ENCODE results near the gene RAC2.

Gene RAC2

DNA sequence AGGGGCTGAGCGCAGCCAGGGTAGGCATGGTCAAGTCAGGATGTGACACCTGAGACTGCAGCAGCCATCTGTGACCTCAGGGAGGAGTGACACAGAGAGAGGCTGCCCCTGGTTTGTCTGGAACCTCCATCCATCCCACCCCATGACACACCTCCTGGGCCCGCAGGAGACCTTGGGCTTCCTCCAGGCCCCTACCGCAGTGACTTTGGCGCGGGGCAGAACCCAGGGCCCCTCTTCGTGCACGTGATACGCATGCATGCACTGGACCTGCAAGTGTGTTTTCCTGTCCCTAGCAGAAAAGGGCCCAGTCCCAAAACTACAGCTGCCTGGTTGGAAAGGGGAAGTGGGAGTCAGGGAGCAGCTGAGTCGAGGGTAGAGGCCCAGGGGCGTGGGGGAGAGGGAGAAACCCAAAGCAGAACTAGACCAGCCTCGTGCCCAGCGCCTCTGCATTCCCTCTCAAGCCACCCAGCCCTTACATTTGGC is 30.4 kb upstream of the RAC2 start:
- Histone ChIP-seq H3K9me3 (ENCODE audit: control insufficient read depth, low read depth, low read length) (no peaks in the 10 kb centered on the region), H3K4me3 (ENCODE audit: low read length) (no peak overlapping the region), H3K36me3 (ENCODE audit: control insufficient read depth, low read depth, low read length) (no peaks in the 10 kb centered on the region), H3K4me1 (ENCODE audit: control insufficient read depth, low read depth, low read length) (no peaks in the 10 kb centered on the region), H3K27me3 (ENCODE audit: control insufficient read depth, insufficient read depth, low read length) (no peaks in the 10 kb centered on the region), H3K9ac (ENCODE audit: low read length) (no peak overlapping the region), H3K27ac (ENCODE audit: low read length) (no peak overlapping the region)

DNA sequence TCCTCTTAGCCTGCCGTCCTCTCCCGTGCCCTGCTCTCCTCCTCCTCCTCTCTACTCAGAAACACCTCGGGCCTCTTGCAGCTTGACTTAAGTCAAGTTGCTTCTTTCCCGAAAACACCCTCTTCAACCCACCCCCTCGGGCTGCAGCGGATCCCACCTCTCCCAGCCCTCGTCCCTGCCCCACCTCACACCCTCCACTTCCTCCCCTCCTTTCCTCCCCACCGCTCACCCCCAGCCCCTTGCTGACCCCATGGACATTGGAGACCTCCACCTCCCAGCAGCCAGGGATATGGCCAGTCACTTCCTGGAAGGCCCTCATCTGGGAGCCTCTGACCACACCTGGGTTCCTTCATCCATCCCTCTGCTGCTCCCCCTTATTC is 29.8 kb upstream of the RAC2 start:
- Histone ChIP-seq H3K36me3 (ENCODE audit: control insufficient read depth, low read depth, low read length) (no peaks in the 10 kb centered on the region), H3K9me3 (ENCODE audit: control insufficient read depth, low read depth, low read length) (no peaks in the 10 kb centered on the region), H3K9ac (ENCODE audit: low read length) (no peak overlapping the region), H3K27me3 (ENCODE audit: control insufficient read depth, insufficient read depth, low read length) (no peaks in the 10 kb centered on the region), H3K27ac (ENCODE audit: low read length) (no peak overlapping the region), H3K4me3 (ENCODE audit: low read length) (no peak overlapping the region), H3K4me1 (ENCODE audit: control insufficient read depth, low read depth, low read length) (no peaks in the 10 kb centered on the region)

DNA sequence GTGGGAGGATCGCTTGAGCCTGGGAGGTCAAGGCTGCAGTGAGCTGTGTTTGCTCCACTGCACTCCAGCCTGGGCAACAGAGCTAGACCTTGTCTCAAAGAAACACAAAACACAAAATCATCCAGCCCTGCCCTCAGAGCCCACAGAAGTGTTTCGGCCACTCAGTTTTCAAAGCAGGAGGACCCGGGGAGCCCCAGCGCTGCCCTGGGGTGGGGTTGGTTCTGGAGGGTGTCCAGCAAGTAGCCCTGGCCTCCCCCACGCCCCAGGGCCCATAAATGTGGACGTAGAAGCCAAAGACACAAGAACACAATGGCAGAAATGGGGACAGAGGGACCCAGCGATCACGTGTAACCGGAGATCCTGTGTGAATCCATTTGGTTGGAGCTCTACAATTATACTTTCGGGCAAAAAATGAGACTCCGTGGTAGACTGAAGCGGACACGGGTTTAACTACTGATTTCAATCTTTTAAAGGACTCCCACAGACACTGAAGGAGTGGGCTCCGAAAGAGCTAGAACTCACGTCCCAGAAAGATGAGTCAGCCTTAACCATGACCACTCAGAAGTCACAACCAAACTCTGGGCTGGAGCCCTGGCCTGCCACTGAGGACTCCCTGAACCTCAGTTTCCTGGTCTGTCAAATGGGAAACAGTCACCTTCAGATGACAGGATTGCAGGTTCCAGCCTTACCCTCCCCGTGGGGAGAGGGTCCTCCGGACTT is 29.2 kb upstream of the RAC2 start:
- H3K9me3 ChIP-seq (ENCODE audit: control insufficient read depth, low read depth, low read length), result no peaks in the 10 kb centered on the region
- no peaks in the 10 kb centered on the region for H3K4me1 ChIP-seq (ENCODE audit: control insufficient read depth, low read depth, low read length)
- H3K27me3 ChIP-seq (ENCODE audit: control insufficient read depth, insufficient read depth, low read length), result no peaks in the 10 kb centered on the region
- H3K27ac ChIP-seq (ENCODE audit: low read length), result no peak overlapping the region
- H3K36me3 ChIP-seq (ENCODE audit: control insufficient read depth, low read depth, low read length), result no peaks in the 10 kb centered on the region
- H3K9ac ChIP-seq (ENCODE audit: low read length), result no peak overlapping the region
- no peak overlapping the region for H3K4me3 ChIP-seq (ENCODE audit: low read length)

- Histone ChIP-seq H3K9ac (ENCODE audit: low read length) (no peak overlapping the region), H3K4me3 (ENCODE audit: low read length) (no peak overlapping the region), H3K36me3 (ENCODE audit: control insufficient read depth, low read depth, low read length) (no peaks in the 10 kb centered on the region), H3K4me1 (ENCODE audit: control insufficient read depth, low read depth, low read length) (no peaks in the 10 kb centered on the region), H3K9me3 (ENCODE audit: control insufficient read depth, low read depth, low read length) (no peaks in the 10 kb centered on the region), H3K27me3 (ENCODE audit: control insufficient read depth, insufficient read depth, low read length) (no peaks in the 10 kb centered on the region), H3K27ac (ENCODE audit: low read length) (no peak overlapping the region)
Observed at GRCh38 chr22:37270928-37271650, 27.0 kb upstream of the RAC2 start.

DNA sequence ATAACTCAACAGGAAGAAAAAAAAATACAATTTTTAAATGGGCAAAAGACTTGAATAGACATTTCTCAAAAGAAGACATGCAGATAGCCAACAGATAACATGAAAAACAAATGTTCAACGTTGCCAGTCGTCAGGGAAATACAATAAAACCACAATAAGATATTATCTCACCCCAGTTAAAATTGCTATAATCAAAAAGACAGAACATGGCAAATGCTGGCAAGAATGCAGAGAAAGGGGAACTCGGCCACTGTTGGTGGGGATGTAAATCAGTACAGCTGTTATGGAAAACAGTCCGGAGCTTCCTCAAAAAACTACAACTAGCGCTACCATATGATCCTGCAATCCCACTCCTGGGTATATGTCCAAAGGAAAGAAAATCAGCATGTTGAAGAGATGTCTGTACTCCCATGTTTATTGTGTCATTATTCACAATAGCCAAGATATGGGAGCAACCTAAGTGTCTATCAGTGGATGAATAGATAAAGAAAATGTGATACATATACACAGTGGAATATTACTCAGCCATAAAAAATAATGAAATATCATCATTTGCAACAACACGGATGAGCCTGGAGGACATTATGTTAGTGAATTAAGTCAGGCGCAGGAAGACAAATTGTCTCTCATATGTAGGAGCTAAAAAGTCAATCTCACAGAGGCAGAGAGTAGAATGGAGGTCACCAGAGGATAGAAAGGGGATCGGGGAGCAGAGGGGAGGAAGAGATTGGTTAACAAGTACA is 26.0 kb upstream of the RAC2 start:
- H3K27me3 ChIP-seq (ENCODE audit: control insufficient read depth, insufficient read depth, low read length), result no peaks in the 10 kb centered on the region
- no peaks in the 10 kb centered on the region for H3K4me1 ChIP-seq (ENCODE audit: control insufficient read depth, low read depth, low read length)
- H3K4me3 ChIP-seq (ENCODE audit: low read length), result no peak overlapping the region
- no peak overlapping the region for H3K9ac ChIP-seq (ENCODE audit: low read length)
- H3K27ac ChIP-seq (ENCODE audit: low read length), result no peak overlapping the region
- H3K9me3 ChIP-seq (ENCODE audit: control insufficient read depth, low read depth, low read length), result no peaks in the 10 kb centered on the region
- no peaks in the 10 kb centered on the region for H3K36me3 ChIP-seq (ENCODE audit: control insufficient read depth, low read depth, low read length)

DNA sequence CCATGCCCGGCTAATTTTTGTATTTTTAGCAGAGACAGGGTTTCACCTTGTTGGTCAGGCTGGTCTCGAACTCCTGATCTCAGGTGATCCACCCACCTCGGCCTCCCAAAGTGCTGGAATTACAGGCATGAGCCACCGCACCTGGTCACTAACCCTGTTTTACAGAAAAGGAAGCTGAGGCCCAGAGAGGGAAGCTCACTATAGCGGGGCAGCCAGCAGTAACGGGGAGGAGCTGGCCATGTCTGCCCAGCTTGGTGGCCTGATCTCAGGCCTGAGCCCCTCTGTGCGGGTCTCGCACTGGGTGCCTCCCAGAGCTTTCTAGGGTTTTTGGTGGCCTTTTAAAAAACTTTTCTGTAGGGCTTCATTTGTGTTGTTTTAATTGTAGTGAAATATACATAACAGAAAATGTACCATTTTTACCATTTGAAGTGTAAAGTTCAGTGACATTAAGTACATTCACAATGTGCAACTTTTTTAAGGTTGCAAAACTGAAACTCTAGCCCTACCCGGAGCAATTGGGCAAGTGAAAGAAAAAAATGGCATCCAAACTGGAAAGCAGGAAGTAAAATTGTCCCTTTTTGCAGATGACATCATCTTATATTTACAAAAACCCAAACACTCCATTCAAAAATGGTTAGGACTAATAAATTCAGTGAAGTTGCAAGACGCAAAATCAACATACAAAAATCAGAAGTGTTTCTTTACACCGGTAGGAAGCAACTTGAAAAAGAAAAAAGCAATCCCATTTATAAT is 23.8 kb upstream of the RAC2 start:
- H3K27me3 ChIP-seq (ENCODE audit: control insufficient read depth, insufficient read depth, low read length), result no peaks in the 10 kb centered on the region
- no peaks in the 10 kb centered on the region for H3K36me3 ChIP-seq (ENCODE audit: control insufficient read depth, low read depth, low read length)
- no peaks in the 10 kb centered on the region for H3K9me3 ChIP-seq (ENCODE audit: control insufficient read depth, low read depth, low read length)
- no peak overlapping the region for H3K4me3 ChIP-seq (ENCODE audit: low read length)
- H3K4me1 ChIP-seq (ENCODE audit: control insufficient read depth, low read depth, low read length), result no peaks in the 10 kb centered on the region
- no peak overlapping the region for H3K9ac ChIP-seq (ENCODE audit: low read length)
- no peak overlapping the region for H3K27ac ChIP-seq (ENCODE audit: low read length)

GRCh38 chr22:37267135-37267587 is 23.1 kb upstream of the RAC2 start:
- no peak overlapping the region for H3K9ac ChIP-seq (ENCODE audit: low read length)
- no peak overlapping the region for H3K27ac ChIP-seq (ENCODE audit: low read length)
- H3K27me3 ChIP-seq (ENCODE audit: control insufficient read depth, insufficient read depth, low read length), result no peaks in the 10 kb centered on the region
- H3K36me3 ChIP-seq (ENCODE audit: control insufficient read depth, low read depth, low read length), result no peaks in the 10 kb centered on the region
- H3K4me1 ChIP-seq (ENCODE audit: control insufficient read depth, low read depth, low read length), result no peaks in the 10 kb centered on the region
- H3K4me3 ChIP-seq (ENCODE audit: low read length), result no peak overlapping the region
- H3K9me3 ChIP-seq (ENCODE audit: control insufficient read depth, low read depth, low read length), result no peaks in the 10 kb centered on the region

DNA sequence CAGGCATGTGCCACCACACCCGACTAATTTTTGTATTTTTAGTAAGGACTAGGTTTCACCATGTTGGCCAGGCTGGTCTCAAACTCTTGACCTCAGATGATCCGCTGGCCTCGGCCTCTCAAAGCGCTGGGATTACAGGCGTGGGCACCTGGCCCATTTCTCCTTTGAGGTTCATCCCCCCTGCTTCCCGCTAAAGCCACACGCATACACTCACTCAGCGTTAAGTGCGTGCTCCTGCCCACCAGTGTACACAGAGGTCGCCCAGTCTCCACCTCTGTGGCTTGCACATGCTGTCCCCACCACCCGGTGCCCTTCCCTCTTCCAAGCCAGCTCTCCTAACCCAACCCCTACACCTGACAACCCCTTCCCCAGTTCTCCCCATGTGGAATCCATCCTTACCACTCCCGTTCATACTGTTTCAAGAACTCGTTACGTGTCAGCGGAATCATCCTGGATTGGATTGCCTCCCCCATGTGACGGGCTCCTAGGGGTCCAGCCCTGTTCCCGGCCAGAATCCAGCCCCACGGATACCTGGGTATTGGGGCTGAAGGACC is 22.6 kb upstream of the RAC2 start:
- H3K9me3 ChIP-seq (ENCODE audit: control insufficient read depth, low read depth, low read length), result no peaks in the 10 kb centered on the region
- H3K4me3 ChIP-seq (ENCODE audit: low read length), result no peak overlapping the region
- H3K4me1 ChIP-seq (ENCODE audit: control insufficient read depth, low read depth, low read length), result no peaks in the 10 kb centered on the region
- no peak overlapping the region for H3K9ac ChIP-seq (ENCODE audit: low read length)
- H3K27ac ChIP-seq (ENCODE audit: low read length), result no peak overlapping the region
- H3K27me3 ChIP-seq (ENCODE audit: control insufficient read depth, insufficient read depth, low read length), result no peaks in the 10 kb centered on the region
- no peaks in the 10 kb centered on the region for H3K36me3 ChIP-seq (ENCODE audit: control insufficient read depth, low read depth, low read length)

DNA sequence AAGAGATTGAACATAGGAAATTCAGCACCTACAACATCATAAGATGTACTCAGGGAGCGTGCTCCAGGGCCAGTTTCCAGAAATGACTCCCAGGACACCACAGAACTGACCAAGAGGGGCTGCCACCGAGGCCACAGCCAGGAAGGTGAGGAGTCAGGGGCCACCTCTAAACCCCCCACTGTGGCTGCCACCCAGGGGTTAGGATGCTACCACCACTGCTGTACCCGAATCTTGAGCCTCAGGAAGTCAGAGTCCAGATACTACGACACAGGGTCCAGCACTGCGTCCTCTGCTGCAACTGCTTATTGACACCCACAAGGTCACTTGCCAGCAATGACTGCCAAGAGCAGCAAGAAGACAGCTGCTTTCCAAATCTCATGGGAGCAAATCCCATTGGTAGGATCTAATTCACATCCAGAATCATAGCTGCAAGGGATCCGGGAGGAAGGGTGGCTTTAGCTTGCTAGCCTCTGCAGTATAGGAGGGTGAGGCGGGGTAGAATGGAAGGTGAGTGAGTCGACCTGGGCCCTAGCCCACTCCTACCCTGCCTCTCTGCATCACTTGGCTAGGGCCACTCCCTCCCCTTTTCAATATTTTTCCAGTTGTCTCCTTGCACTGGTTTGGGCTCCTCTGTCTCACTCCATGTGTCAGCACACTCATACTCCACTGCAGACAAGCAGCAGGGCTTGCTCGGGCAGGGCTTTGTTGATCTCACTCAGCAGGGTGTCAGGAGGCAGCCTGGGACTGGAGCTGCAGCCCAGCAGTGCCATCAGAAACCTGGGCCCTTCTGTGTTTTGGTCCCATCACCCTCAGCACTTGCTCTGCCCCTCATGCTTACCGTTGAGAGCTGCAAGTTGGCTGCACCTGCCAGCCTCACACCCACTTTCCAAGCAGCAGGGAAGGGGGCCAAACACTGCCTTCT is 20.2 kb upstream of the RAC2 start:
- Histone ChIP-seq H3K27ac (ENCODE audit: low read length) (no peak overlapping the region), H3K27me3 (ENCODE audit: control insufficient read depth, insufficient read depth, low read length) (peaks cover 16% of the 10 kb centered on the region), H3K9me3 (ENCODE audit: control insufficient read depth, low read depth, low read length) (no peaks in the 10 kb centered on the region), H3K9ac (ENCODE audit: low read length) (no peak overlapping the region), H3K4me3 (ENCODE audit: low read length) (no peak overlapping the region), H3K36me3 (ENCODE audit: control insufficient read depth, low read depth, low read length) (no peaks in the 10 kb centered on the region), H3K4me1 (ENCODE audit: control insufficient read depth, low read depth, low read length) (no peaks in the 10 kb centered on the region)

DNA sequence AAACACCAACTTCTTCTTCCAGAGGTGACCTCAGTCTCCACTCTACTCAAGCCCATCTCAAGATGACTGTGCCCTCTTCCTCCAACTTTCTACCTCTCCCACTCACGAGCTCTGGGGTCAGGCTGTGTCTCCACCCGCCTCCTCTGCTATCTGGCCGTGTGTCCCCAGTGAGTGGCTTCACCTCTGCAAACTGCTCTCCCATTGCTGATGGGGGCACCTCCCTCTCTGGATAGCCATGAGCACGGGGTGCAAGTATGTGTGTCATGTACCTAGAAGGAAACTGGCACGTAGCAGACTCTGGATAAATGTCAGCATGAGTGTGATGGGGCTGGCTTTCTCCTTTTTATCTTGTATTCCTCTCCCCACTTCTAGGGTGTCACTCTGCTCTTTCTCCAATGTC is 18.3 kb upstream of the RAC2 start:
- H3K9me3 ChIP-seq (ENCODE audit: control insufficient read depth, low read depth, low read length), result no peaks in the 10 kb centered on the region
- no peak overlapping the region for H3K4me3 ChIP-seq (ENCODE audit: low read length)
- H3K27me3 ChIP-seq (ENCODE audit: control insufficient read depth, insufficient read depth, low read length), result peaks cover 18% of the 10 kb centered on the region
- no peak overlapping the region for H3K9ac ChIP-seq (ENCODE audit: low read length)
- no peaks in the 10 kb centered on the region for H3K36me3 ChIP-seq (ENCODE audit: control insufficient read depth, low read depth, low read length)
- no peak overlapping the region for H3K27ac ChIP-seq (ENCODE audit: low read length)
- peaks cover 5% of the 10 kb centered on the region for H3K4me1 ChIP-seq (ENCODE audit: control insufficient read depth, low read depth, low read length)
